Upper lobe of right lung (tissue), 1 donor: ENCODE data around the gene NR1D1. TPM values are rescaled to one million over a fixed set of nuclear protein-coding genes. Genes with fewer than 3 reads are reported as not detected.
A peak's percentile ranks its signal among the peaks of the same experiment; 100 is the strongest.

ENCODE experiments used
- ATAC-seq: fragments of 200-7000 bp; cut with Tn5 transposase; one replicate; pipeline ENCODE4 v1.9.1; 2020; ENCODE audit warnings: mild to moderate bottlenecking, moderate library complexity
- DNase-seq: peaks from one replicate; pipeline ENCODE4 v3.0.0-alpha.2; 2020
- H3K27ac ChIP-seq: fragments of 200-600 bp; one replicate; pipeline ENCODE4 v1.8.0; 2022
- H3K27me3 ChIP-seq: fragments of 200-600 bp; one replicate; pipeline ENCODE4 v1.8.0; 2022; ENCODE audit warnings: mild to moderate bottlenecking
- H3K36me3 ChIP-seq: fragments of 200-600 bp; one replicate; pipeline ENCODE4 v1.8.0; 2022
- H3K4me1 ChIP-seq: fragments of 200-600 bp; one replicate; pipeline ENCODE4 v1.8.0; 2022
- H3K4me3 ChIP-seq: fragments of 200-600 bp; one replicate; pipeline ENCODE4 v1.8.0; 2022; ENCODE audit warnings: mild to moderate bottlenecking
- H3K9me3 ChIP-seq: fragments of 200-600 bp; one replicate; pipeline ENCODE4 v1.8.0; 2022
- intact Hi-C: fragments of 100-400 bp; cut with DNase I; formaldehyde crosslinking; loops from one replicate; pipeline ENCODE4 v1.11.0; 2022
- total RNA-seq: library from RNA; stranded (reverse); fragmentation: NEBNext Ultra II Directional; extraction: Animal tissue kit (Norgen Biotek cat#: 25700); gene quantifications from one replicate; pipeline ENCODE4 v1.2.1, GENCODE V29; 2021
- TF ChIP-seq, protein P1 (sequence below): fragments of 200-600 bp; IDR thresholded peaks from one replicate; pipeline ENCODE4 v1.8.0; 2022; ENCODE audit warnings: antibody characterized with exemption
- donor health status: DM: no; HTN: yes; CAD: no; lungs with severe emphysema.

NR1D1 gene
- total RNA-seq, 1 donor from 2014 or later: 24.9 TPM

DNA sequence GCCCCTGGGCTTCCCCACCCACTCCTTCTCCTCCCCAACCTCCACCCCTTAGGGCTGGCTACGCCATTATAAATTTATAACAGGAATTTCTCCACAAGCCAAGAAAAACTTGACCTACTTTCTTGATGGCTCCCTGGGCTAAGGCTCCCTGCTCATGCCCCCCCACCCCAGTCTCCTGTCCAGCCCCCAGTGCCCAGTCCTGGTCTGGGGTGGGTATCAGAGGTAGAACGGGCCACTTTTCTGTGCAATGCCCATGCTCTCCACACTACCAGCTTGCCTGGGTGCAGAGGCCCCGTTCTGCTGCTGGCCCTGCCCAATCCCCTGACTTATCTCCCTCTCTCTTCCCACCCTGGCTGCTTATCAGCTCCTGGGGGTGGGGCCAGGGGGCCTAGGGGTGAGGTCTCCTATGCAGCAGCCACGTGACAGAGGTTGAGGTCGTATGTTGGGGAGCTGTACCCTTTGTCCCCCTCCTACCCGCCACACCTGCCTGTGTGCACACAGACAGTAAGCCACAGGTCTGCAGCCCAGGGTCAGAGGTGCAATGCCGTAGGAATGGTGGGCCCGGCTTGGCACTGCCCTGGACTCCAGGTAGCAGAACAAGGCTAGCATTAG lies 27.5 kb downstream of the NR1D1 start:
- Histone ChIP-seq H3K27ac (peak overlapping the region; percentile 89), H3K27me3 (no peaks in the 10 kb centered on the region), H3K36me3 (peaks cover 24% of the 10 kb centered on the region), H3K4me1 (peaks cover 87% of the 10 kb centered on the region), H3K4me3 (peak overlapping the region; percentile 29), H3K9me3 (no peaks in the 10 kb centered on the region)
- no peak for DNase-seq
- TF ChIP-seq, protein P1, sequence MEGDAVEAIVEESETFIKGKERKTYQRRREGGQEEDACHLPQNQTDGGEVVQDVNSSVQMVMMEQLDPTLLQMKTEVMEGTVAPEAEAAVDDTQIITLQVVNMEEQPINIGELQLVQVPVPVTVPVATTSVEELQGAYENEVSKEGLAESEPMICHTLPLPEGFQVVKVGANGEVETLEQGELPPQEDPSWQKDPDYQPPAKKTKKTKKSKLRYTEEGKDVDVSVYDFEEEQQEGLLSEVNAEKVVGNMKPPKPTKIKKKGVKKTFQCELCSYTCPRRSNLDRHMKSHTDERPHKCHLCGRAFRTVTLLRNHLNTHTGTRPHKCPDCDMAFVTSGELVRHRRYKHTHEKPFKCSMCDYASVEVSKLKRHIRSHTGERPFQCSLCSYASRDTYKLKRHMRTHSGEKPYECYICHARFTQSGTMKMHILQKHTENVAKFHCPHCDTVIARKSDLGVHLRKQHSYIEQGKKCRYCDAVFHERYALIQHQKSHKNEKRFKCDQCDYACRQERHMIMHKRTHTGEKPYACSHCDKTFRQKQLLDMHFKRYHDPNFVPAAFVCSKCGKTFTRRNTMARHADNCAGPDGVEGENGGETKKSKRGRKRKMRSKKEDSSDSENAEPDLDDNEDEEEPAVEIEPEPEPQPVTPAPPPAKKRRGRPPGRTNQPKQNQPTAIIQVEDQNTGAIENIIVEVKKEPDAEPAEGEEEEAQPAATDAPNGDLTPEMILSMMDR: no peak
- intact Hi-C loops: no loop called here
- ATAC-seq: no peak

DNA sequence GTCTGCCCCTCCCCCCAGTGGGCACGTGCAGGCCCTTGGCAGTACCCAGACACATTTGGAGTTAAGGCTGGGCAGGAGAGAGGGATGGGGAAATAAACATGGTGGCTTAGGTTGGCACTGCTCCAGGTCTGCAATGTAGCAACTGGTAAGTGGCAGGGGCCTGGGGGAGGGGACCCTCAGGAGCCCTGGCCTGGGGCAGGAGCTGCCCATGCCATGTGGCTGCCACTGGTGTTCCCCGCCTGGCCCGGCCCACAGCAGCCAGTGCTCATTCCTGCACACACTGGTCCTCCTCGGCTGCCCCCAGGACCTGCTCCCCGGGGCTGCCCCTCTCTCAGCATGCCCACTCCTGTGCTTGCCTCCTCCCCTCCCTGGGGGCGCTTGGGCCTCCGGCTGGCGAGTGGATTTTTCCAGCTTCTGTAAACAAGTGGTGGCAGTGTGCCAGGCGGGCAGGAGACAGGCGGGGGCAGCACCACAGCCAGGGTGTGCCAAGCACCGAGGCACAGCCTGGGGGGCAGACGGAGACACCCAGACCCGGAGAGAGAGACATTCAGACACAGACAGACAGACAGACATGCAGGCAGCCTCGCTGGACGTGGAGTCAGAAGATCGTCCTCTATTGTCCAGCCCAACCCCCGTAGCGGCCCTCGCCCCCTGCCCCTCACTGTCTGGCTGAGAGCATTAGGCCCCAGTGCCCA lies 28.2 kb downstream of the NR1D1 start:
- no peaks in the 10 kb centered on the region for H3K27me3 ChIP-seq
- H3K9me3 ChIP-seq: no peaks in the 10 kb centered on the region
- H3K36me3 ChIP-seq: peaks cover 17% of the 10 kb centered on the region
- ATAC-seq: peak; percentile 63
- DNase-seq: peak; percentile 90
- peak overlapping the region; percentile 89 for H3K27ac ChIP-seq
- H3K4me1 ChIP-seq: peaks cover 93% of the 10 kb centered on the region
- intact Hi-C loops: no loop called here
- H3K4me3 ChIP-seq: peak overlapping the region; percentile 29
- TF ChIP-seq, protein P1: no peak

DNA sequence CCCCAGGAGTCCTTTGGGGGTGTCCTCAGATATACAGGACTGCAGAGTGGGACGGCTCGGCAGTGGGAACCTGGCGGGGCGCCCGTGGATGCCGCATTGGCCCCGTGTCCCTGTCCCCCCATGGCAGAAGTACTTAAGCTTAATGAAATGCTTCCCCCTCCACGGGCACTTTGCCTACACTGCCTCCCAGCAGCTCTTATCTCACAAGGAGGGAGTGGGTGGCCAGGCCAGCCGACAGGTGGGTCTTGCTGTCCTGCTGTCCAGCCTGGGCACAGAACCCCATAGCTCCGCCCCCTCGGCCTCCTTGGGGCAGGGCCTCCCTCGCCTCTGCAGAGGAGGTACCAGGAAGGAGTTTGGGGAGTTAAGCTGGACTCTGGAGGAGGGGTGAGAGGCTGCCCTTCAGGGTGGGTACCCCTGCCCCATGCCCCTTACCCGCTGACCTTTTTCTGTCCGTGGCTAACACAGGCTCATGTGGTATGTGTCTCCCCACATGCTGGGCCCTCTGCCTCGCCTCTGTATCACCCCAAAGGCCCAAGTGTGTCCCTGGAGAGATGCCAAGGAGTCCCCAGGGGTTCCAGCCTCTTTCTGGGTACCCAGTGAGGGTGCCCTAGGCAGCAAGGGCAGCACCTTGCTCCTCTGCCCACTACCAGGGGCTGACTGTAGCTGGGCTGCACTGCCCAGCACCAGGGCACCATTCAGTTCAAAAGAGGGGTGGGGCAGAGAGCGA lies 28.9 kb downstream of the NR1D1 start:
- Histone ChIP-seq H3K4me3 (peak overlapping the region; percentile 29), H3K27ac (peak overlapping the region; percentile 89), H3K36me3 (peaks cover 10% of the 10 kb centered on the region), H3K4me1 (peaks cover 91% of the 10 kb centered on the region), H3K27me3 (no peaks in the 10 kb centered on the region), H3K9me3 (no peaks in the 10 kb centered on the region)
- TF ChIP-seq, protein P1: no peak
- intact Hi-C loops: no loop called here
- ATAC-seq (peak; percentile 40), DNase-seq (peak; percentile 93)

DNA sequence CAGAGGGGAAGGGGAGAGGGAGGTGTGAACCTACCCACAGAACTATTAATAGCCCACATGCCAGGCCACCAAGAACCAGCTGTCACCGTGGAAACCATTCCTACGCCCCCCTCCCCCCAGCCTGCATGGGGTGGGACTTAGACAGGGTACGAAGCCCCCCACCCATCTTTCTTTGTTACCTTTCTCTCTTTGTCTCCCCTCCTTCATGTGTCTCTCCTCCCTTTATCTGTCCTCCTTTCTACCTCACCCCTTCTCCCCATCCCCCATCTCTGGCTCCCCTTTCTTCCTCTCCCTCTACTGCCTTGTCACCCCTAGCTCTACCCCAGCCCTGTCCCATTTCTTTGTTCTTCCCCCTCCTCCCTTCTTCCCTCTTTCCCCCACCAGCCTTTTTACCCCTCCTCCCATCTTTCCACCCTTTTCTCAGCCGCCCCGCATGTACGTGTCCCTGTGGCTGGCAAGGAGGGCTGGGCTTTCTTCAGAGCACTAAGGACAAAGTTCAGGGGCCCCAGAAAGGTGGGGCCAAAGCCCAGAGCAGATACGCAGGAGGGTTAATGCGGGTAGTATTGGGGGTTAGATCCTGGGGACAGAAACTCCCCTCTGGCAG lies 29.6 kb downstream of the NR1D1 start:
- Histone ChIP-seq H3K27me3 (no peaks in the 10 kb centered on the region), H3K27ac (peak overlapping the region; percentile 89), H3K9me3 (no peaks in the 10 kb centered on the region), H3K4me3 (peak overlapping the region; percentile 29), H3K36me3 (peaks cover 10% of the 10 kb centered on the region), H3K4me1 (peaks cover 88% of the 10 kb centered on the region)
- TF ChIP-seq, protein P1: no peak
- DNase-seq: no peak
- no peak for ATAC-seq
- intact Hi-C loops: no loop called here

DNA sequence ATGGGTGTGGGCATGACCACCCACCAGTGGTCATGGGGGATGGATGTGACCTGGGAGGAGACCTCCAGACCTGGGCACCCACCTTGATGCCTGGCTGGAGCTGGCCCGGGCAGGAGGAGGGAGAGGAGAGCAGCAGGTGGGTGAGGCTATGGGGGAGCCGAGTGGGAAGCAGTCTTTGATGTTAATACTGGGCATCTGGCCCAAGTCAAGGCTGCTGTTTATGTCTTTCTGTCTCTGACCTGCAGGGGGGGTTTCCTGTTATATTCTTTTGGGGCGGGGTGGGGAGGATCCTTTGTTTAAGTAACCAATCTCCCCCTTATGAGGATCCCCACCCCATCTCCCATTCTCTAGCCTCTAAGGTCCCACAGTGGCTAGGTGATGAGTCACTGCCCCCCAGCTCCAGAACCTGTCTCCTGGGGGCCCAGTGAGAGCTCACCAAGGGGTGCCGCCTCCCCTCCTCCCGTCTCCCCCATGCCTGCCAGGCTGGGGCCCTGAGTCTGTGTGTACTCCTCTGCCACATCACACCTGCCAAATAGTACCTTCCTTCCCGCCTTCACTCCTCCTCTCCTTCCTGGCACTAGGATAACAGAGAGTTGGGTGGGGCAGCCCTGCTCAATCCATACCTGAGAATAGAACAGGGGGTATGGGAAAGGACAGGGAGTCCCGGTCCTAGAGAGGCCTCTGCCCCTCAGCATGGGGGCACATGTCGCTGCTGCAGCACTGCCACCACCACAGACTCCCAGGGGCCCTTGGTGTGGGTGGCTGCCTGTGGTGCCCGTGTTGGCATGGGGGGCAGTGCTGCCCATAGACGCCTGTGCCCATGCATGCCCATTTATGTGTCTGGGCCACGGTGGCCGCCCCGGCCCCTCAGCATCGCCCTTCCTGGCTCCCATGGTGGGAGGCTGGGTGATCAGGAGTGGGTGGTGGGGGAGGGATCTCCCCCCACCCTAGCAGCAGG lies 30.4 kb downstream of the NR1D1 start:
- intact Hi-C loops: no loop called here
- no peaks in the 10 kb centered on the region for H3K9me3 ChIP-seq
- H3K27ac ChIP-seq: peak overlapping the region; percentile 89
- H3K4me1 ChIP-seq: peaks cover 88% of the 10 kb centered on the region
- H3K36me3 ChIP-seq: peaks cover 6% of the 10 kb centered on the region
- H3K4me3 ChIP-seq: peak overlapping the region; percentile 17
- ATAC-seq (peak; percentile 3), DNase-seq (no peak)
- H3K27me3 ChIP-seq: no peaks in the 10 kb centered on the region
- TF ChIP-seq, protein P1: peak; percentile 35
